Activated T-helper 1 cell treated with anti-CD3 and anti-CD28 coated beads, Interleukin-12 subunit alpha, Interleukin-12 subunit beta, Interleukin-2, Interleukin-4 antibody, amounts not matched to agents 30 ng/mL and 10 ng/mL and 1 ng/mL, durations not matched to agents 14 hours and 24 hours and 36 hours (primary cell): ENCODE measurements around the gene KCNRG. TPM values are rescaled to one million over a fixed set of nuclear protein-coding genes. Genes with fewer than 3 reads are reported as not detected.
A peak's percentile ranks its signal among the peaks of the same experiment; 100 is the strongest.
"Not testable (repeated sequence)": the region's sequence is repeated elsewhere in the genome, so short reads cannot be mapped to it uniquely, and the experiment has no call there.

Experiments
- DNase-seq: peaks from one replicate; pipeline ENCODE4 v3.0.0; 2021; ENCODE audit warnings: low spot score
- H3K27ac Mint-ChIP-seq: one replicate; pipeline ENCODE4 v1.8.0; 2021; ENCODE audit warnings: mild to moderate bottlenecking, mixed read lengths
- H3K27me3 Mint-ChIP-seq: one replicate; pipeline ENCODE4 v1.8.0; 2022; ENCODE audit warnings: mild to moderate bottlenecking, moderate library complexity, mixed read lengths; ENCODE audit not compliant: insufficient read depth
- H3K36me3 Mint-ChIP-seq: one replicate; pipeline ENCODE4 v1.8.0; 2021; ENCODE audit warnings: low read depth, mixed read lengths
- H3K4me1 Mint-ChIP-seq: one replicate; pipeline ENCODE4 v1.8.0; 2021; ENCODE audit warnings: low read depth, mixed read lengths
- H3K4me3 Mint-ChIP-seq: one replicate; pipeline ENCODE4 v1.8.0; 2021; ENCODE audit warnings: mild to moderate bottlenecking, moderate library complexity, mixed read lengths
- H3K9me3 Mint-ChIP-seq: one replicate; pipeline ENCODE4 v1.8.0; 2021; ENCODE audit warnings: mixed read lengths
- intact Hi-C: fragments of 100-400 bp; cut with micrococcal nuclease; formaldehyde crosslinking; loops from one replicate; pipeline ENCODE4 v1.15.1; 2024
- total RNA-seq: library from RNA; stranded (reverse); gene quantifications from 2 replicates; pipeline ENCODE4 v1.2.3, GENCODE V29; 2022

The KCNRG gene, protein sequence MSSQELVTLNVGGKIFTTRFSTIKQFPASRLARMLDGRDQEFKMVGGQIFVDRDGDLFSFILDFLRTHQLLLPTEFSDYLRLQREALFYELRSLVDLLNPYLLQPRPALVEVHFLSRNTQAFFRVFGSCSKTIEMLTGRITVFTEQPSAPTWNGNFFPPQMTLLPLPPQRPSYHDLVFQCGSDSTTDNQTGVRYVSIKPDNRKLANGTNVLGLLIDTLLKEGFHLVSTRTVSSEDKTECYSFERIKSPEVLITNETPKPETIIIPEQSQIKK
- 0.34 and 0.86 TPM in 2 replicates for total RNA-seq

DNA sequence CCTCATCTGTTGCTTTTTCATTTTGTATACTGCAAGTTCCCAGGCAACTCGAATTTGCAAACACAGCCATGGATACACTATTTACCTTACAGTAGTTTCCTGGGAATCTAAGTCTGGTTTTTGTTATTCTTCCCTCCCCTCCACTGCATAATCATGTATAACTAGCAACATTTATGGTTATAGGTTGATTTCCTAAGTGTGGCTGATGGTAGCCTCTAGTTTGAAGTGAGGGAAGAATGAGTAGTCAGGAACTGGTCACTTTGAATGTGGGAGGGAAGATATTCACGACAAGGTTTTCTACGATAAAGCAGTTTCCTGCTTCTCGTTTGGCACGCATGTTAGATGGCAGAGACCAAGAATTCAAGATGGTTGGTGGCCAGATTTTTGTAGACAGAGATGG lies at the start of gene KCNRG:
KCNRG (plus strand) TSS at position 187 of the 400 bp plus-strand sequence; CDS start at position 237, 50 bp downstream.
- intact Hi-C loops, result no loop called here
- no peak within 1 kb of the TSS for H3K4me3 Mint-ChIP-seq
- DNase-seq, result no peak
- H3K4me1 Mint-ChIP-seq, result peaks cover 26% of the 10 kb centered on the region
- H3K9me3 Mint-ChIP-seq, result no peaks in the 10 kb centered on the region
- H3K27me3 Mint-ChIP-seq, result no peaks in the 10 kb centered on the region
- peaks cover 61% of the 10 kb centered on the region for H3K36me3 Mint-ChIP-seq
- H3K27ac Mint-ChIP-seq, result peak within 1 kb of the TSS; percentile 50

GRCh38 chr13:49967456-49967855 lies 47.8 kb upstream of the KCNRG start:
- H3K4me1 Mint-ChIP-seq, result no peaks in the 10 kb centered on the region
- no peak for DNase-seq
- peaks cover 14% of the 10 kb centered on the region for H3K9me3 Mint-ChIP-seq
- H3K27ac Mint-ChIP-seq, result no peak overlapping the region
- H3K27me3 Mint-ChIP-seq, result no peaks in the 10 kb centered on the region
- intact Hi-C loops, result no loop called here
- no peak overlapping the region for H3K4me3 Mint-ChIP-seq
- H3K36me3 Mint-ChIP-seq, result peaks cover 25% of the 10 kb centered on the region

DNA sequence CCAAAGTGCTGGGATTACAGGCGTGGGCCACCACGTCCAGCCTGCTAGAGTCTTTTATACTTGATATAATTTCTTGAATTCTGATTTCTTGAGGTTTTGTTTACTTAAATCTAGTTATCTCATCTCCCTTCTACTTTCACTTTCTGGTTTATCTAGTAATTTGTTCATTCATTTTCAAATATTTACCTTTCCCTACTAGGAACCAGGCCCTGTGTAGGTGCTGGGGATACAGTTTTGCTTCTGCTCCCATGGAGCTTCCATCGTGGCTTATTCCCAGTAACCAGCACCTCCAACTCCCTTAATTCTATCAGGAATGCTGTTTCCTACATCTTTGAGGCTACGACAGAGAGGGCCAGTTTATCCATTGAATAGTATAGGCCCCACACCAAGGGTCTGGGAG lies 42.5 kb upstream of the KCNRG start:
- H3K36me3 Mint-ChIP-seq, result peaks cover 8% of the 10 kb centered on the region
- no peak for DNase-seq
- intact Hi-C loops, result no loop called here
- peaks cover 5% of the 10 kb centered on the region for H3K4me1 Mint-ChIP-seq
- H3K9me3 Mint-ChIP-seq, result no peaks in the 10 kb centered on the region
- no peak overlapping the region for H3K4me3 Mint-ChIP-seq
- no peaks in the 10 kb centered on the region for H3K27me3 Mint-ChIP-seq
- no peak overlapping the region for H3K27ac Mint-ChIP-seq

DNA sequence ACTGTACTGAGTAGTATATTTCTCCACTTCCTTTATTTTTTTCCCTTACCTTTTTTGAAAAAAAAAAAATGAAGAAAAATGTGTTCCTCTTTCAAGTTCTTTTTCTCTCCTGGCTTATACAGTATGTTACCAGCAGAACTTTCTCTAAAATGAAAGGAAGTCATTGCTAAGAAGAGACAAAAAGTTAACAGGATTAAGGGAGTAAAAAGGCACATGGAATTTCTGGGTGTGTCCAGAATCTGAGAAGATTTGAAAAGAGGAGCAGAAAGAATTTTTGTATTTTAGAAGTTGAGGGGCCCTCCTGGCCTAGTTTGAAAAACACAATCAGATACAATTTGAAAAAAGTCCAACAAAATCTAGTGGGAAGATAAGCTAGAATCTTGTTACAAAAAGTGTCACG lies 39.4 kb upstream of the KCNRG start:
- Mint-ChIP-seq H3K27ac (no peak overlapping the region), H3K36me3 (peaks cover 3% of the 10 kb centered on the region), H3K4me3 (no peak overlapping the region), H3K4me1 (peaks cover 5% of the 10 kb centered on the region), H3K27me3 (no peaks in the 10 kb centered on the region), H3K9me3 (no peaks in the 10 kb centered on the region)
- no peak for DNase-seq
- intact Hi-C loops, result loop anchor here (1.0 to 2.0 kb wide), 5 partner anchors 21 to 1094 kb away; partner anchors contain the start of gene TRIM13

GRCh38 chr13:49976314-49977258 lies 38.7 kb upstream of the KCNRG start:
- Mint-ChIP-seq H3K4me3 (no peak overlapping the region), H3K27me3 (no peaks in the 10 kb centered on the region), H3K27ac (no peak overlapping the region), H3K9me3 (no peaks in the 10 kb centered on the region), H3K4me1 (peaks cover 5% of the 10 kb centered on the region), H3K36me3 (peaks cover 5% of the 10 kb centered on the region)
- DNase-seq, result peak; percentile 56
- intact Hi-C loops, result loop anchor here (1.0 to 2.0 kb wide), 5 partner anchors 20 to 1094 kb away; partner anchors contain the start of gene TRIM13

DNA sequence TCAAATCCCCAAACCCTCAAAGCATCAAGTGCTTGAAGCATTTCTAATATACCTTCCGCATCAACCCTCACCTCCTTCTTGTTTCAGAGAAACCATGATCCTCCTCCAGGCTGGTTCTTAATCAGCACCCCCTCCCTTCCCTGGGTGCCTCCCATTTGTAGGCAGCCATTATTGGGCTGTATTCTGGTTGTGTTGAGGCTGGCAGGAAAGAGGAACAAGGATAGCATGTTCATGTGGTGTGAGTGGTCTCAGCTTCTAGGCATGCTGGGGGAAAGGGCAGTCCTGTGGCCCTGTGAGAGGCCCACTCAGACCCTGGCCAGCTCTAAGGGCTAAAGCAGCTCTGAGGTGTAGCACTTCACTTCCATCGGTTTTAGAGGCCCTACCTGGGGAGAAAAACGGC lies 37.3 kb upstream of the KCNRG start:
- no peak overlapping the region for H3K4me3 Mint-ChIP-seq
- H3K27me3 Mint-ChIP-seq, result no peaks in the 10 kb centered on the region
- peaks cover 16% of the 10 kb centered on the region for H3K36me3 Mint-ChIP-seq
- H3K9me3 Mint-ChIP-seq, result no peaks in the 10 kb centered on the region
- no peak for DNase-seq
- H3K27ac Mint-ChIP-seq, result peak overlapping the region; percentile 27
- intact Hi-C loops, result loop anchor here (2.0 kb wide), 1 partner anchor 19 kb away; the partner anchor contains the start of gene TRIM13
- peaks cover 5% of the 10 kb centered on the region for H3K4me1 Mint-ChIP-seq

GRCh38 chr13:49980266-49980665 lies 35.0 kb upstream of the KCNRG start:
- intact Hi-C loops, result no loop called here
- Mint-ChIP-seq H3K9me3 (no peaks in the 10 kb centered on the region), H3K27ac (no peak overlapping the region)

GRCh38 chr13:49985129-49985528 lies 30.1 kb upstream of the KCNRG start:
- no peak overlapping the region for H3K27ac Mint-ChIP-seq
- no peaks in the 10 kb centered on the region for H3K27me3 Mint-ChIP-seq
- H3K9me3 Mint-ChIP-seq, result no peaks in the 10 kb centered on the region
- DNase-seq, result no peak
- intact Hi-C loops, result no loop called here
- no peak overlapping the region for H3K4me3 Mint-ChIP-seq
- no peaks in the 10 kb centered on the region for H3K4me1 Mint-ChIP-seq
- H3K36me3 Mint-ChIP-seq, result peaks cover 36% of the 10 kb centered on the region

More at GRCh38 chr13:49980266-49980665, 35.0 kb upstream of the KCNRG start:
- Mint-ChIP-seq H3K36me3 (peaks cover 25% of the 10 kb centered on the region), H3K4me1 (peaks cover 5% of the 10 kb centered on the region), H3K4me3 (no peak overlapping the region), H3K27me3 (no peaks in the 10 kb centered on the region)
- DNase-seq, result no peak

- Mint-ChIP-seq H3K9me3 (no peaks in the 10 kb centered on the region), H3K4me3 (no peak overlapping the region), H3K27me3 (no peaks in the 10 kb centered on the region), H3K27ac (no peak overlapping the region), H3K4me1 (no peaks in the 10 kb centered on the region), H3K36me3 (peaks cover 38% of the 10 kb centered on the region)
- intact Hi-C loops, result no loop called here
- no peak for DNase-seq
Measured at GRCh38 chr13:49986471-49986870, 28.8 kb upstream of the KCNRG start.

DNA sequence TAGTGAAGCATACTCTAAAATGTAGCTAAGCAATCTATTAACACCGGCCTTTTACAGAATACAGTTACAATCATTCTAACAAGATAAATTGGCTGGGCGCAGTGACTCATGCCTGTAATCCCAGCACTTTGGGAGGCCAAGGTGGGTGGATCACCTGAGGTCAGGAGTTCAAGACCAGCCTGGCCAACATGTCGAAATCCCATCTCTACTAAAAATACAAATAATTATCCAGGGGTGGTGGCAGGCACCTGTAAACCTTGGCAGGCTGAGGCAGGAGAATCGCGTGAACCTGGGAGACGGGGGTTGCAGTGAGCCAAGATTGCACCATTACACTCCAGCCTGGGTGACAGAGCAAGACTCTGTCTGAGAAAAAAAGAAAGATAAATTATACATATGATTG lies 24.6 kb upstream of the KCNRG start:
- intact Hi-C loops, H3K27me3 Mint-ChIP-seq, H3K4me1 Mint-ChIP-seq, H3K4me3 Mint-ChIP-seq, H3K9me3 Mint-ChIP-seq, H3K27ac Mint-ChIP-seq, DNase-seq: not testable (repeated sequence)
- peaks cover 25% of the 10 kb centered on the region for H3K36me3 Mint-ChIP-seq

- Mint-ChIP-seq H3K9me3 (no peaks in the 10 kb centered on the region), H3K4me1 (peaks cover 13% of the 10 kb centered on the region), H3K27ac (no peak overlapping the region), H3K4me3 (no peak overlapping the region), H3K27me3 (no peaks in the 10 kb centered on the region), H3K36me3 (peaks cover 23% of the 10 kb centered on the region)
- intact Hi-C loops, result no loop called here
- DNase-seq, result no peak
Measured at GRCh38 chr13:49993111-49993510, 22.1 kb upstream of the KCNRG start.

- Mint-ChIP-seq H3K4me3 (no peak overlapping the region), H3K9me3 (no peaks in the 10 kb centered on the region), H3K27ac (no peak overlapping the region), H3K4me1 (peaks cover 19% of the 10 kb centered on the region), H3K36me3 (peaks cover 22% of the 10 kb centered on the region), H3K27me3 (no peaks in the 10 kb centered on the region)
- intact Hi-C loops, result no loop called here
- no peak for DNase-seq
Measured at GRCh38 chr13:49993666-49994065, 21.6 kb upstream of the KCNRG start.

DNA sequence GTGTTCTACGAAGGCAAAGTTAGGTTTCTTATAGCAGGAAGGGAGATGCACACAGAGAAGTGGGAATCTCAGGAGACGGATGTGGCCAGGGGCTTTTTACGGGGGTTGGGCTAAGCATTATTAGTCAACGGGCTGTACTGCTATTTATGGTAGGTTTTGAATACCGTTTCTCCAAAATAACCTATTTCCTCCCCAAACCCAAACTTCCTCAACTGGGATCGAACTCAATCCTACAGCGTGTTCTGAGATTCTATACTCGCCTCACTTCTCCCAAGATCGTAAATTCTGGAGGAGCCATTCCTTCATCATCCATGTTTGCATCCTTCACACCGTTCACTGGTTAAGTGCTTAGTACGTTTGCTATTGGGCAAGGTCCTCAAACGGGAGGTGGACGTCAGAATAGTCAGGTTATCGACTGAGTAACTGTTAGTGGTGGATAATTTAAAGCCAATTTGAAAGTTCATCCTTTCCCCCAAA lies 19.6 kb upstream of the KCNRG start:
- peaks cover 32% of the 10 kb centered on the region for H3K36me3 Mint-ChIP-seq
- H3K9me3 Mint-ChIP-seq, result no peaks in the 10 kb centered on the region
- H3K27ac Mint-ChIP-seq, result peak overlapping the region; percentile 64
- H3K27me3 Mint-ChIP-seq, result no peaks in the 10 kb centered on the region
- peaks cover 39% of the 10 kb centered on the region for H3K4me1 Mint-ChIP-seq
- H3K4me3 Mint-ChIP-seq, result peak overlapping the region; percentile 77
- intact Hi-C loops, result loop anchor here (1.0 to 5.0 kb wide), 7 partner anchors 19 to 807 kb away; no protein-coding TSS in a partner anchor
- DNase-seq, result no peak
